H1 (cell line): ENCODE results near the gene SLC1A2. TPM values are rescaled to one million over a fixed set of nuclear protein-coding genes. Genes with fewer than 3 reads are reported as not detected.

Experiments
- CTCF ChIA-PET: fragments of 300-600 bp; sonication (Branson Sonifier 250); formaldehyde crosslinking; loops from one replicate; lab custom pipeline; 2021; ENCODE audit not compliant: partially characterized antibody; lab: Charles Lee
- POLR2A ChIA-PET: fragments of 300-600 bp; sonication (Branson Sonifier 250); formaldehyde crosslinking; loops from one replicate; lab custom pipeline; 2021; ENCODE audit warnings: inconsistent platforms; ENCODE audit not compliant: partially characterized antibody; lab: Charles Lee
- DNase-seq, 2 experiments: peaks; one replicate each; pipeline versions ENCODE4 v3.0.0 to v3.0.0-alpha.2; 2010 to 2022; ENCODE audit warnings: low spot score in 2 of 2, low read depth in 1 of 2, mixed read lengths in 1 of 2
- FAIRE-seq: peaks from 2 replicates; lab custom pipeline; 2011; peaks lifted over from hg19 to GRCh38; lab: Jason Lieb, UNC
- H2AFZ ChIP-seq: 2 replicates; pipeline ENCODE4 v1.8.1; 2012; ENCODE audit warnings: low read length, inconsistent platforms
- H2AK5ac ChIP-seq: 2 replicates; pipeline ENCODE4 v1.6.1; 2013; ENCODE audit warnings: low read depth, low read length
- H2BK120ac ChIP-seq: replicated peaks from 2 replicates; pipeline ENCODE3; 2013; ENCODE audit warnings: low read depth, low read length, inconsistent platforms
- H2BK12ac ChIP-seq: 2 replicates; pipeline ENCODE4 v1.6.1; 2013; ENCODE audit warnings: low read depth, low read length
- H2BK15ac ChIP-seq: 2 replicates; pipeline ENCODE4 v1.6.1; 2013; ENCODE audit warnings: low read length
- H2BK20ac ChIP-seq: 2 replicates; pipeline ENCODE4 v1.6.1; 2013; ENCODE audit warnings: low read length
- H2BK5ac ChIP-seq: 2 replicates; pipeline ENCODE4 v1.6.1; 2013; ENCODE audit warnings: low read depth, low read length
- H3K14ac ChIP-seq: 2 replicates; pipeline ENCODE4 v1.6.1; 2013; ENCODE audit warnings: inconsistent platforms; ENCODE audit not compliant: insufficient read length
- H3K18ac ChIP-seq: 2 replicates; pipeline ENCODE4 v1.6.1; 2013; ENCODE audit warnings: low read length; ENCODE audit errors: extremely low read depth
- H3K23ac ChIP-seq: 2 replicates; pipeline ENCODE4 v1.6.1; 2013; ENCODE audit warnings: inconsistent platforms; ENCODE audit not compliant: insufficient read length
- H3K23me2 ChIP-seq: 2 replicates; pipeline ENCODE4 v1.6.1; 2013; ENCODE audit warnings: low read depth, low read length
- H3K27ac ChIP-seq: 2 replicates; pipeline ENCODE4 v1.6.1; 2011; ENCODE audit warnings: low read depth, low read length, inconsistent platforms
- H3K27me3 ChIP-seq, 4 experiments: replicated peaks in 1 of 4; 1 replicate in 1 of 4; 2 replicates in 3 of 4; pipeline versions ENCODE4 v1.6.1 to v1.8.1; 2011 to 2013; ENCODE audit warnings: low read length in 3 of 4, mild to moderate bottlenecking in 3 of 4, inconsistent platforms in 2 of 4, mixed read lengths in 2 of 4, moderate library complexity in 1 of 4; ENCODE audit not compliant: control insufficient read depth in 3 of 4, insufficient read depth in 3 of 4; ENCODE audit errors: extremely low read depth in 1 of 4
- H3K36me3 ChIP-seq, 4 experiments: 2 replicates each; pipeline versions ENCODE4 v1.6.1 to v1.8.1; 2011 to 2013; ENCODE audit warnings: mild to moderate bottlenecking in 4 of 4, low read length in 3 of 4, moderate library complexity in 2 of 4, control low read depth in 1 of 4, inconsistent platforms in 1 of 4; ENCODE audit not compliant: insufficient read depth in 4 of 4, control insufficient read depth in 2 of 4
- H3K4ac ChIP-seq: replicated peaks from 2 replicates; pipeline ENCODE3; 2013; ENCODE audit warnings: low read length, low read depth, mixed read lengths, inconsistent platforms; ENCODE audit not compliant: insufficient read length
- H3K4me1 ChIP-seq, 4 experiments: replicated peaks in 1 of 4; 1 replicate in 1 of 4; 2 replicates in 3 of 4; pipeline versions ENCODE4 v1.6.1 to v1.8.1; 2011 to 2013; ENCODE audit warnings: low read length in 3 of 4, inconsistent platforms in 2 of 4, mixed read lengths in 1 of 4; ENCODE audit not compliant: insufficient read depth in 4 of 4, control insufficient read depth in 3 of 4
- H3K4me2 ChIP-seq, 2 experiments: 2 replicates each; pipeline versions ENCODE4 v1.6.1 to v1.8.1; 2011 to 2013; ENCODE audit warnings: low read depth in 2 of 2, low read length in 2 of 2, control low read depth in 1 of 2, inconsistent platforms in 1 of 2, mild to moderate bottlenecking in 1 of 2; ENCODE audit not compliant: insufficient read depth in 1 of 2
- H3K4me3 ChIP-seq, 4 experiments: fragments of 200-600, 300-600 bp in 1 of 4; sonication (generic), shearing (Covaris generic), sonication (Bioruptor Twin) in 1 of 4; 2 replicates each; pipeline versions ENCODE4 v1.5.1 to v1.8.1; 2011 to 2016; ENCODE audit warnings: low read length in 4 of 4, low read depth in 3 of 4, control low read depth in 2 of 4, inconsistent platforms in 2 of 4, mild to moderate bottlenecking in 2 of 4, mixed read lengths in 1 of 4, moderate library complexity in 1 of 4; ENCODE audit not compliant: insufficient read depth in 2 of 4; ENCODE audit errors: extremely low read depth in 1 of 4
- H3K56ac ChIP-seq: replicated peaks from 2 replicates; pipeline ENCODE3; 2013; ENCODE audit warnings: low read depth, mild to moderate bottlenecking, mixed read lengths, low read length, inconsistent platforms; ENCODE audit not compliant: insufficient read length
- H3K79me1 ChIP-seq: 2 replicates; pipeline ENCODE4 v1.6.1; 2013; ENCODE audit warnings: low read depth, low read length, control low read depth
- H3K79me2 ChIP-seq, 2 experiments: 2 replicates each; pipeline versions ENCODE4 v1.6.1 to v1.8.1; 2012 to 2013; ENCODE audit warnings: low read length in 2 of 2, mild to moderate bottlenecking in 2 of 2, inconsistent platforms in 1 of 2; ENCODE audit not compliant: insufficient read depth in 2 of 2, control insufficient read depth in 1 of 2
- H3K9ac ChIP-seq, 4 experiments: replicated peaks in 1 of 4; 1 replicate in 1 of 4; 2 replicates in 3 of 4; pipeline versions ENCODE4 v1.6.1 to v1.8.1; 2011 to 2013; ENCODE audit warnings: low read depth in 3 of 4, low read length in 3 of 4, control low read depth in 2 of 4, mild to moderate bottlenecking in 2 of 4, moderate library complexity in 2 of 4, inconsistent platforms in 1 of 4; ENCODE audit errors: extremely low read depth in 1 of 4
- H3K9me3 ChIP-seq, 2 experiments: 2 replicates each; pipeline versions ENCODE4 v1.6.1 to v1.8.1; 2012 to 2013; ENCODE audit warnings: mild to moderate bottlenecking in 2 of 2, moderate library complexity in 2 of 2, control low read depth in 1 of 2, inconsistent platforms in 1 of 2, low read depth in 1 of 2, low read length in 1 of 2, mixed read lengths in 1 of 2; ENCODE audit not compliant: insufficient read depth in 2 of 2
- H4K20me1 ChIP-seq, 2 experiments: replicated peaks in 1 of 2; 2 replicates each; pipeline versions ENCODE3 to v1.8.1; 2011 to 2013; ENCODE audit warnings: inconsistent platforms in 2 of 2, low read length in 2 of 2, mild to moderate bottlenecking in 1 of 2; ENCODE audit not compliant: insufficient read depth in 2 of 2, control insufficient read depth in 1 of 2
- H4K5ac ChIP-seq: 2 replicates; pipeline ENCODE4 v1.6.1; 2013; ENCODE audit warnings: low read length, low read depth, mixed read lengths, inconsistent platforms; ENCODE audit not compliant: insufficient read length
- H4K8ac ChIP-seq: 2 replicates; pipeline ENCODE4 v1.8.0; 2013; ENCODE audit warnings: mild to moderate bottlenecking, moderate library complexity, low read length, inconsistent platforms; ENCODE audit not compliant: insufficient read depth; ENCODE audit errors: extremely low read depth
- H4K91ac ChIP-seq: replicated peaks from 2 replicates; pipeline ENCODE3; 2013; ENCODE audit warnings: low read length, mixed read lengths, inconsistent platforms; ENCODE audit not compliant: insufficient read length
- CEBPB ChIP-seq: IDR thresholded peaks from 2 replicates; pipeline ENCODE4 v1.6.1; 2012; ENCODE audit warnings: low read depth, low read length
- E2F6 ChIP-seq: IDR thresholded peaks from 2 replicates; pipeline ENCODE4 v1.6.1; 2012; ENCODE audit warnings: inconsistent platforms
- EGR1 ChIP-seq: IDR thresholded peaks from 2 replicates; pipeline ENCODE4 v1.6.1; 2011; ENCODE audit warnings: low read depth, low read length, borderline replicate concordance
- HDAC6 ChIP-seq: IDR thresholded peaks from one replicate; pipeline ENCODE4 v1.7.1; 2012; ENCODE audit warnings: low read depth, mild to moderate bottlenecking, inconsistent platforms, low read length, moderate library complexity
- NANOG ChIP-seq: IDR thresholded peaks from 2 replicates; pipeline ENCODE4 v1.6.1; 2011; ENCODE audit warnings: low read length, low read depth, mild to moderate bottlenecking, inconsistent platforms; ENCODE audit not compliant: insufficient read depth, poor library complexity, severe bottlenecking
- NRF1 ChIP-seq: IDR thresholded peaks from 2 replicates; pipeline ENCODE4 v1.6.1; 2011; ENCODE audit warnings: mild to moderate bottlenecking, low read depth, low read length, improper control_type of control experiment
- POLR2AphosphoS5 ChIP-seq: IDR thresholded peaks from 2 replicates; pipeline ENCODE4 v1.6.1; 2011; ENCODE audit warnings: low read depth, low read length
- POU5F1 ChIP-seq: IDR thresholded peaks from 2 replicates; pipeline ENCODE4 v1.6.1; 2011; ENCODE audit warnings: low read depth, mild to moderate bottlenecking, low read length, moderate library complexity
- RFX5 ChIP-seq: IDR thresholded peaks from 2 replicates; pipeline ENCODE4 v1.6.1; 2011; ENCODE audit warnings: low read depth, low read length, improper control_type of control experiment, borderline replicate concordance
- RNF2 ChIP-seq: fragments of 200-900, 300-1000 bp; sonication (generic); IDR thresholded peaks from 2 replicates; pipeline ENCODE4 v1.7.1; 2016; ENCODE audit warnings: borderline replicate concordance, low read depth, mild to moderate bottlenecking, antibody characterized with exemption, low read length; ENCODE audit not compliant: poor library complexity, severe bottlenecking; ENCODE audit errors: missing control alignments
- SIRT6 ChIP-seq: IDR thresholded peaks from one replicate; pipeline ENCODE4 v1.7.1; 2012; ENCODE audit warnings: low read length, inconsistent platforms
- SIX5 ChIP-seq: IDR thresholded peaks from 2 replicates; pipeline ENCODE4 v1.6.1; 2011; ENCODE audit warnings: mild to moderate bottlenecking, low read depth, low read length
- SP1 ChIP-seq: IDR thresholded peaks from 2 replicates; pipeline ENCODE4 v1.6.1; 2011; ENCODE audit warnings: low read depth, low read length
- SP4 ChIP-seq: IDR thresholded peaks from 2 replicates; pipeline ENCODE4 v1.6.1; 2012; ENCODE audit warnings: low read length, inconsistent platforms
- SUZ12 ChIP-seq: fragments of 200-600 bp; sonication (generic); IDR thresholded peaks from 2 replicates; pipeline ENCODE4 v1.6.1; 2012; ENCODE audit warnings: mild to moderate bottlenecking, inconsistent platforms, low read length, moderate library complexity, mixed read lengths
- WGBS, 2 experiments: shearing (Covaris generic) in 1 of 2; methylation state at CpG; one replicate each; pipeline versions ENCODE4 v1.1.6 to v1.1.7; 2013 to 2015; ENCODE audit warnings: low lambda C conversion rate in 2 of 2, mixed read lengths in 2 of 2, inconsistent platforms in 1 of 2, low coverage in 1 of 2, missing lambda C conversion rate in 1 of 2; ENCODE audit not compliant: insufficient replicate concordance in 2 of 2, insufficient coverage in 1 of 2, insufficient read length in 1 of 2; ENCODE audit errors: extremely low coverage in 1 of 2, missing lambda C conversion rate in 1 of 2; 5-methylcytosine and 5-hydroxymethylcytosine counted together
- polyA plus RNA-seq, 7 experiments: library from polyadenylated mRNA; depleted of rRNA in 3 of 7; stranded (reverse) in 5 of 7; unstranded in 2 of 7; fragments of >200 nt in 5 of 7; fragments of 200-250 nt in 2 of 7; gene quantifications; 1 replicate in 5 of 7; 2 replicates in 1 of 7; 4 replicates in 1 of 7; pipeline versions ENCODE4 v1.2.1 to v1.2.3, GENCODE V29; 2011 to 2013; ENCODE audit warnings: missing spikeins in 2 of 7, mixed read lengths in 2 of 7
- total RNA-seq: library from RNA; stranded (reverse); fragmentation: NEBNext Ultra II Directional; extraction: Animal tissue kit (Norgen Biotek cat#: 25700); gene quantifications from 2 replicates; pipeline ENCODE4 v1.2.1, GENCODE V29; 2021

SLC1A2 gene
- total and polyA plus RNA-seq, 2 of the 8 experiments (the other 6 are each of a cell fraction or from before 2014, with no cell fraction given), result 0.57 to 1.2 TPM

DNA sequence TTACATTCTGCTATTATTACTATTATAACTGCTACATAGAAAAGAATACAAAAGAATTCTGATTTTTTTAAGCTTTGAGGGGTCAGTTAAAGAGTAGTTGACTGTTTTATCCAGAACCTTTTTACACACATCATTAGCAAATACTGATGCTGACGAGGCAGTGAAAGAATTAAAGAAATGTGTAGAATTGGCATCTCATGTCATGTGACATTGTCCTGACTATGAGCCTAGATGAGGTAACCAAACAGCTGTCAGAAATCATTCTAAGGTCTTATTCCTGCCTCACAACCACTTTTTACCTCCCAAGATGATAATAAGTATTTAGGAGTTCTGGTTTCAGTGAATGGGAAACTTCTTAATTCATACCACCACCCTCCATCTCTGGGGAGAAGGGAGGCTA is 121.0 kb downstream of the SLC1A2 start:
- Histone ChIP-seq H3K18ac (no peak overlapping the region), H2BK12ac (no peak overlapping the region), H2BK120ac (no peak overlapping the region), H3K9ac (no peak overlapping the region), H3K9me3 (no peaks in the 10 kb centered on the region), H3K56ac (no peak overlapping the region), H4K5ac (no peak overlapping the region), H3K27ac (no peak overlapping the region), H3K23ac (no peak overlapping the region), H3K4me1 (peaks cover 0 to 4% (median 0%) of the 10 kb centered on the region in 4 experiments; a peak in 2 of 7 replicates), H3K14ac (no peak overlapping the region), H4K8ac (no peak overlapping the region), H4K91ac (no peak overlapping the region), H4K20me1 (no peaks in the 10 kb centered on the region), H2BK20ac (no peak overlapping the region), H3K79me2 (no peaks in the 10 kb centered on the region), H3K36me3 (no peaks in the 10 kb centered on the region), H3K4ac (no peak overlapping the region), H2BK15ac (no peak overlapping the region), H3K27me3 (peaks cover 0 to 1% (median 0%) of the 10 kb centered on the region in 4 experiments; a peak in 1 of 7 replicates), H2BK5ac (no peak overlapping the region), H3K79me1 (no peaks in the 10 kb centered on the region), H3K4me3 (no peak overlapping the region), H3K23me2 (no peaks in the 10 kb centered on the region), H3K4me2 (no peak overlapping the region), H2AFZ (no peak overlapping the region), H2AK5ac (no peak overlapping the region)
- 100% methylated on average over 1 of the region's 1 CpG; no CpG with 5 or more reads in 1 of the 2 experiments for WGBS, 2 experiments
- ChIA-PET POLR2A (no interaction called here), CTCF (no interaction called here)
- no peak for FAIRE-seq
- TF ChIP-seq SIRT6 (no peak), EGR1 (no peak), NRF1 (no peak), HDAC6 (no peak), POU5F1 (no peak), CEBPB (no peak), NANOG (no peak), SIX5 (no peak), SUZ12 (no peak), POLR2AphosphoS5 (no peak), RFX5 (no peak), SP4 (no peak), RNF2 (no peak), SP1 (no peak), E2F6 (no peak)
- DNase-seq, result no peak
